SH-SY5Y (cell line): ENCODE data around the gene PASK.

Experiments used
- GATA2 ChIP-seq: IDR thresholded peaks from 2 replicates; pipeline ENCODE4 v1.6.1; 2011; ENCODE audit warnings: mild to moderate bottlenecking, low read depth, low read length
- GATA3 ChIP-seq: IDR thresholded peaks from 2 replicates; pipeline ENCODE4 v1.6.1; 2011; ENCODE audit warnings: low read depth, mild to moderate bottlenecking, low read length, moderate library complexity

The PASK gene

GRCh38 chr2:241110607-241111439 is 38.4 kb downstream of the PASK start:
- no peak for TF ChIP-seq GATA2
- TF ChIP-seq GATA3 = no peak

- TF ChIP-seq GATA2 = no peak
- TF ChIP-seq GATA3 = no peak
Measured at GRCh38 chr2:241110089-241110606, 39.1 kb downstream of the PASK start.

- TF ChIP-seq GATA2 (no peak), GATA3 (no peak)
Measured at GRCh38 chr2:241109210-241110088, 39.8 kb downstream of the PASK start.

- TF ChIP-seq GATA3 = no peak
- no peak for TF ChIP-seq GATA2
Measured at GRCh38 chr2:241108271-241109209, 40.7 kb downstream of the PASK start.

GRCh38 chr2:241107031-241107783 is 42.1 kb downstream of the PASK start:
- no peak for TF ChIP-seq GATA2
- TF ChIP-seq GATA3 = no peak

- TF ChIP-seq GATA3 = no peak
- no peak for TF ChIP-seq GATA2
Measured at GRCh38 chr2:241105641-241106040, 43.6 kb downstream of the PASK start.

- no peak for TF ChIP-seq GATA3
- no peak for TF ChIP-seq GATA2
Measured at GRCh38 chr2:241103176-241103595, 46.1 kb downstream of the PASK start.

- TF ChIP-seq GATA2 = no peak
Measured at GRCh38 chr2:241102239-241102803, 47.0 kb downstream of the PASK start, which contains the start of gene MTERF4. Gene MTERF4 (minus strand): TSS chr2:241102287. CDS start chr2:241102273, 14 bp downstream.

GRCh38 chr2:241099246-241099645 is 50.0 kb downstream of the PASK start:
- no peak for TF ChIP-seq GATA2
- no peak for TF ChIP-seq GATA3

GRCh38 chr2:241096979-241097378 is 52.3 kb downstream of the PASK start:
- no peak for TF ChIP-seq GATA3
- TF ChIP-seq GATA2 = no peak

- TF ChIP-seq GATA3 (no peak), GATA2 (no peak)
Measured at GRCh38 chr2:241095594-241096290, 53.5 kb downstream of the PASK start.

- TF ChIP-seq GATA2 (no peak), GATA3 (no peak)
Measured at GRCh38 chr2:241094924-241095420, 54.3 kb downstream of the PASK start.
